Lower leg skin (tissue), 4 donors: ENCODE results near the gene BIRC7. TPM values are rescaled to one million over a fixed set of nuclear protein-coding genes. Genes with fewer than 3 reads are reported as not detected.

Experiments
- DNase-seq, 2 donors: peaks; one replicate each; pipeline ENCODE4 v3.0.0-alpha.2; 2019; ENCODE audit warnings: low spot score in 2 of 2
- H3K4me3 ChIP-seq: fragments of 200-600 bp; sonication (generic); 2 replicates; pipeline ENCODE4 v1.5.1; 2017; ENCODE audit warnings: mild to moderate bottlenecking, low read depth; ENCODE audit not compliant: poor library complexity, severe bottlenecking
- POLR2A ChIP-seq, 2 donors: fragments of 450-650 bp; IDR thresholded peaks; one replicate each; pipeline ENCODE4 v1.6.1; 2016 to 2017; ENCODE audit warnings: antibody characterized with exemption in 2 of 2, mild to moderate bottlenecking in 1 of 2, moderate library complexity in 1 of 2
- WGBS, 2 donors: methylation state at CpG; one replicate each; pipeline ENCODE4 v1.1.5; 2018; 5-methylcytosine and 5-hydroxymethylcytosine counted together
- intact Hi-C: fragments of 100-400 bp; cut with DNase I; formaldehyde crosslinking; loops from one replicate; pipeline ENCODE4 v1.15.0; 2023; ENCODE audit warnings: low total_unique reads
- total RNA-seq, 4 donors: library from RNA; depleted of rRNA; stranded (reverse); fragments of >200 nt; gene quantifications; one replicate each; pipeline ENCODE4 v1.1.0, GENCODE V29; 2016
- TF ChIP-seq, protein P1 (sequence below), 3 donors: fragments of 450-650 bp; IDR thresholded peaks; one replicate each; pipeline ENCODE4 v1.5.1; 2016; ENCODE audit warnings: antibody characterized with exemption in 3 of 3, mild to moderate bottlenecking in 3 of 3, moderate library complexity in 2 of 3

Gene BIRC7
- total RNA-seq, 4 donors from 2014 or later, result 0.53 to 2.5 (median 1.4) TPM; not detected in 1

DNA sequence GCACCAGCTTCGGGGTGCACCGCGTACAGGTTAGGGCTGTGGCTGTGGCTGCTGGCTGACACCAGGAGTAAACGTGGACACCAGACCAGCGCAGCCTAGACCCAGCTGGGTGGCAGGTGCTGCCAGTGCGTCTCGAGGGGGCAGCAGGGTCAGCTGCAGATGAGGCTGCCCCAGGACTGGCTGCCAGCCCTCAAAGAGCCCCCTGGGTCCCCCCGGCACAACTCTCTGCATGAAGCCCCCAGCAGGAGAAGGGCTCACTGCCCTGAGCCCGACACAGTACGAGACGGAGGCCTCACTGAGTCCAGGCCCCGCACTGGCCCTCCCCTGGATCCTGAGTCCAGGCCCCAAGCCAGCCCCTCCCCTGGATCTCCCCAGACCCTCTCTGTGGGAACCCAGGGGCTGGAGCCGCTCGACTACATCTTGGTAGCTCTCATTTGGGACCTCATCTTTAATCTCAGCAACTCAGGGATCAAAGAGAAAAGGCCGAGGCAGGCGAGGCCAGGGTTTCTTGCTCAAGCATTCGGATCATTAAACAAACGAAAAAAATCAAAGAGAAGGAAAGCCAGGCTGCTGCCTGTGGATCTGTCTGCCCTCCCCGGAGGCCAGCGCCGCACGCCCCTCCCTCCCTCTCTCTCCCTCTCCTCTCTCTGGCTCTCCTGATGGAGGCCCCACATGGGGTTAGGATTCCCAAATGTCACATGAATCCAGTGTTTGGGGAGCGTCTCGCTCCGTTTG lies 25.5 kb downstream of the BIRC7 start:
- TF ChIP-seq, protein P1, sequence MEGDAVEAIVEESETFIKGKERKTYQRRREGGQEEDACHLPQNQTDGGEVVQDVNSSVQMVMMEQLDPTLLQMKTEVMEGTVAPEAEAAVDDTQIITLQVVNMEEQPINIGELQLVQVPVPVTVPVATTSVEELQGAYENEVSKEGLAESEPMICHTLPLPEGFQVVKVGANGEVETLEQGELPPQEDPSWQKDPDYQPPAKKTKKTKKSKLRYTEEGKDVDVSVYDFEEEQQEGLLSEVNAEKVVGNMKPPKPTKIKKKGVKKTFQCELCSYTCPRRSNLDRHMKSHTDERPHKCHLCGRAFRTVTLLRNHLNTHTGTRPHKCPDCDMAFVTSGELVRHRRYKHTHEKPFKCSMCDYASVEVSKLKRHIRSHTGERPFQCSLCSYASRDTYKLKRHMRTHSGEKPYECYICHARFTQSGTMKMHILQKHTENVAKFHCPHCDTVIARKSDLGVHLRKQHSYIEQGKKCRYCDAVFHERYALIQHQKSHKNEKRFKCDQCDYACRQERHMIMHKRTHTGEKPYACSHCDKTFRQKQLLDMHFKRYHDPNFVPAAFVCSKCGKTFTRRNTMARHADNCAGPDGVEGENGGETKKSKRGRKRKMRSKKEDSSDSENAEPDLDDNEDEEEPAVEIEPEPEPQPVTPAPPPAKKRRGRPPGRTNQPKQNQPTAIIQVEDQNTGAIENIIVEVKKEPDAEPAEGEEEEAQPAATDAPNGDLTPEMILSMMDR (IDR thresholded peaks at IDR 0.05), result no peak
- no peak for TF ChIP-seq POLR2A (IDR thresholded peaks at IDR 0.05)
- no peak for DNase-seq
- intact Hi-C loops, result no loop called here
- WGBS, 2 donors, result 47 to 49% methylated on average over 17 to 23 of the region's 25 CpGs
- no peak overlapping the region for H3K4me3 ChIP-seq

DNA sequence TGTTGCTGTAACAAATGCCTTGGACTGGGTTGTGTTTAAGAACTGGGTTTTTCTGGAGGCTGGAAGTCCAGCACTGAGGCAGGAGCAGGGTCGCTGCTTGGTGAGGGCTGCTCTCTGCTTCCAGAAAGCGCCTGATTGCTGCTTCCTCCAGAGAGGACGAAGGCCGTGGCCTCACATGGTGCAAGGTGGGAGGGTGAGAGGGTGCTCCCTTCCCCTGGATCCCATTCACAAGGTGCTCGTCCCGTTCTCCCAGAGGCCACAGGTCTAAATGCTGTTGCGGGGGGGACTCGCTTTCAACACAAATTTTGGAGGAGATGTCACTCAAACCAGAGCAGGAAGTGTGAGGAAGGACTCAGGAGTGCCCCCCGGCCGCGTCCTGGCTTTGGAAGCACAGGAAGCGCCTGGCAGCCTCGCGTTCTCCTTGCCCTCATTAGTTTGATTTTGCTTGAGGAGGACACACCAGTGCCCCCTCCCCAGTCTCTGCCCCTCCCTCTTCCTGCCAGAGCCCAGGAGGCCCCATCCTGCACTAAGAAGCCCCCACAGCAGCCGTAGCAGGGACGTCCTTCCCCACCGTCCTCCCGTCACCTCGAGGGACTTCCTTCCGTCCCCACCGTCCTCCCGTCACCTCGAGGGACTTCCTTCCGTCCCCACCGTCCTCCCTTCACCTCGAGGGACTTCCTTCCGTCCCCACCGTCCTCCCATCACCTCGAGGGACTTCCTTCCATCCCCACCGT lies 26.3 kb downstream of the BIRC7 start:
- DNase-seq, result no peak
- TF ChIP-seq, protein P1 (IDR thresholded peaks at IDR 0.05), result no peak
- TF ChIP-seq POLR2A (IDR thresholded peaks at IDR 0.05), result no peak
- no peak overlapping the region for H3K4me3 ChIP-seq
- intact Hi-C loops, result no loop called here
- WGBS, 2 donors, result 44 to 47% methylated on average over 28 to 30 of the region's 30 CpGs

DNA sequence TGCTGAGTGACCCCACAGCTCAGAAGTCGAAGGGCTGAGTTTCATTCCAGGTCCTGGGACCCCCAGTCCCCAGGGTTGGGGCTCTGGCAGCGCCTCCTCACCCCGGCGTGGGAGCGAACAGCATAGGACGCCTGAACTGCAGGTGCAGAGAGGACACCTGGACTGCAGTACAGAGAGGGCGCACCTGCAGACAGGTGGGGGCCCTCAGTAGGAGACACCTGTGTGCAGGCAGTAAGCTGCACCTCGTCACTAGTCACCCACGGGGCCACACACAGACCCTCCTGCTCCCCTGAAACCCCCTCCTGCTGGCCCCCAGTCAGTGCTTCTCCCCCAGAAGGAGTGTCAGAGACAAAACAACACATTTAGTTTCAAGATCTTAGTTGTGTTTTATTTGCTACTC lies 27.1 kb downstream of the BIRC7 start:
- intact Hi-C loops, result no loop called here
- no peak overlapping the region for H3K4me3 ChIP-seq
- DNase-seq, result no peak
- no peak for TF ChIP-seq POLR2A (IDR thresholded peaks at IDR 0.05)
- TF ChIP-seq, protein P1 (IDR thresholded peaks at IDR 0.05), result no peak
- WGBS, 2 donors, result 79 to 83% methylated on average over 9 of the region's 9 CpGs

DNA sequence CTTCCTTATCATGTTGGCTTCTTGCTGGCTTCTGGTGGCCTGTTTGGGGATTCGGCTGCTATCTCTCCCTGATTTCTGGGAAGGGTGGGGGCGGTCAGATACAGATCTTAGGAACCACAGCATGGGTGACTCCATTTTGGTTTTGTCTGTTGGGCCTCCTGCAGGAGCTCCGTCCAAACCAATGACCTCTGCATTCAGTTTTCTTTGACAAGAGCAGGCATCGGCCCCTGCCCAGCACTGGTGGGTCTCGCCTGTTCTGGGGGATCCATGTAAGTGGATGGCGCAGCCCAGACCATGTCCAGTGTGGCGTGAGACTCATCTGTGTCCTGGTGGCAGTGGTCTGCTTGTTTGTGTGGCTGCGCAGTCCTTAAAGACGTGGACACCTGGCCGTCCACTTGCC lies 28.3 kb downstream of the BIRC7 start:
- no peak overlapping the region for H3K4me3 ChIP-seq
- TF ChIP-seq POLR2A (IDR thresholded peaks at IDR 0.05), result no peak
- TF ChIP-seq, protein P1 (IDR thresholded peaks at IDR 0.05), result no peak
- DNase-seq, result no peak
- intact Hi-C loops, result no loop called here
- WGBS, 2 donors, result 86 to 95% methylated on average over 4 to 10 of the region's 10 CpGs

DNA sequence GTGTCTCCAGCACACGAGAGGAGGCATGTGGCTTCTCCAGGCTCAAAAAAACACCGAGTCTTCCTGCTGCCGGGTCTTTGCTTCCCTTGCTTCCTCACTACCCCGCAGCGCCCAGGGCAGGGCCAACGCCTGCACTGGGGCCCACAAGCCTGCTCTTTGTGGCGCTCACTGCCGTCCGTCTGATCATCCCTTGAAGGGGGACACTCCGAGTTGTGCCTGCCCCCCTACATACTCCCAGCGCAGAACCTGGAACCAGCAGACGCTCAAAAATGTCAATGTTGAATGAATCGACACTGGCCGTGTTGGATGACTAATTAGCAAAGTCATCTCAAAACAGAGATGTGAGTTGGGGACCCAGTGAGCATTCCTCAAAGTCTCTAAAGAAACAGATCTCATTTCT lies 28.8 kb downstream of the BIRC7 start:
- intact Hi-C loops, result no loop called here
- TF ChIP-seq, protein P1 (IDR thresholded peaks at IDR 0.05), result no peak
- no peak for TF ChIP-seq POLR2A (IDR thresholded peaks at IDR 0.05)
- DNase-seq, result no peak
- H3K4me3 ChIP-seq, result no peak overlapping the region
- WGBS, 2 donors, result 41 to 43% methylated on average over 14 of the region's 14 CpGs
